Stimulated activated naive CD4-positive, alpha-beta T cell (primary cell): ENCODE results near the gene STRIP1.

Source experiments
- DNase-seq, 6 experiments: peaks; one replicate each; lab custom pipeline; 2025; lab: John Stamatoyannopoulos, UW

STRIP1 gene

GRCh38 chr1:110094931-110095654 lies 60.7 kb downstream of the STRIP1 start:
- no peak for DNase-seq

- DNase-seq, result no peak
These were observed 63.2 kb downstream of the STRIP1 start for GRCh38 chr1:110097507-110098221.

- DNase-seq, result no peak
These were observed 64.0 kb downstream of the STRIP1 start for GRCh38 chr1:110098222-110099026.

GRCh38 chr1:110100335-110100734 lies 65.9 kb downstream of the STRIP1 start:
- no peak for DNase-seq

- DNase-seq, result no peak
These were observed 67.7 kb downstream of the STRIP1 start for GRCh38 chr1:110102081-110102480.
